Stimulated activated CD4-positive, alpha-beta T cell treated with anti-CD3 and anti-CD28 coated beads, Interleukin-12 subunit alpha, Interleukin-12 subunit beta, amount 100 ng/mL, for 24 hours (primary cell): ENCODE measurements around the gene CAMKMT.

Experiments
- DNase-seq, 2 experiments: peaks; one replicate each; pipeline ENCODE4 v3.0.0-alpha.2; 2020; ENCODE audit warnings: low read depth in 2 of 2

Gene CAMKMT

GRCh38 chr2:44444881-44445280, 83.1 kb downstream of the CAMKMT start:
- no peak for DNase-seq

- no peak for DNase-seq
These were observed 87.2 kb downstream of the CAMKMT start for GRCh38 chr2:44448860-44449527.

GRCh38 chr2:44450082-44450481, 88.3 kb downstream of the CAMKMT start:
- DNase-seq = no peak

GRCh38 chr2:44450806-44451205, 89.1 kb downstream of the CAMKMT start:
- no peak for DNase-seq

- DNase-seq = no peak
These were observed 90.4 kb downstream of the CAMKMT start for GRCh38 chr2:44452069-44452583.

GRCh38 chr2:44453259-44453658, 91.5 kb downstream of the CAMKMT start:
- DNase-seq = no peak

GRCh38 chr2:44455877-44456276, 94.1 kb downstream of the CAMKMT start:
- no peak for DNase-seq

GRCh38 chr2:44456946-44457345, 95.2 kb downstream of the CAMKMT start:
- DNase-seq = no peak

GRCh38 chr2:44459739-44460138, 98.0 kb downstream of the CAMKMT start:
- no peak for DNase-seq

GRCh38 chr2:44462934-44463849, 101.4 kb downstream of the CAMKMT start:
- DNase-seq = no peak

GRCh38 chr2:44464437-44464836, 102.7 kb downstream of the CAMKMT start:
- DNase-seq = no peak

GRCh38 chr2:44470151-44470550, 108.4 kb downstream of the CAMKMT start:
- no peak for DNase-seq

GRCh38 chr2:44477657-44478414, 116.1 kb downstream of the CAMKMT start:
- DNase-seq = no peak

GRCh38 chr2:44479127-44479887, 117.6 kb downstream of the CAMKMT start:
- peak in 1 of 2 experiments; percentile 8 for DNase-seq

- no peak for DNase-seq
These were observed 118.3 kb downstream of the CAMKMT start for GRCh38 chr2:44480068-44480467.

- no peak for DNase-seq
These were observed 125.3 kb downstream of the CAMKMT start for GRCh38 chr2:44487052-44487451.

GRCh38 chr2:44490726-44491125, 129.0 kb downstream of the CAMKMT start:
- no peak for DNase-seq

- no peak for DNase-seq
These were observed 132.3 kb downstream of the CAMKMT start for GRCh38 chr2:44494006-44494405.

GRCh38 chr2:44495035-44495434, 133.3 kb downstream of the CAMKMT start:
- DNase-seq = no peak

GRCh38 chr2:44495544-44495943, 133.8 kb downstream of the CAMKMT start:
- no peak for DNase-seq

- DNase-seq = no peak
These were observed 134.4 kb downstream of the CAMKMT start for GRCh38 chr2:44496130-44496529.
